H9 (cell line): ENCODE measurements around the gene ATP10B. TPM values are rescaled to one million over a fixed set of nuclear protein-coding genes. Genes with fewer than 3 reads are reported as not detected.

Source experiments
- DNase-seq: peaks from one replicate; pipeline ENCODE4 v3.0.0-alpha.2; 2017
- H2AFZ ChIP-seq: one replicate; pipeline ENCODE4 v1.6.1; 2013; ENCODE audit warnings: mild to moderate bottlenecking, low read length, control low read depth, moderate library complexity
- H2AK5ac ChIP-seq: 2 replicates; pipeline ENCODE4 v1.6.1; 2013; ENCODE audit warnings: low read length, control low read depth, mixed read lengths; ENCODE audit not compliant: insufficient read length
- H2BK120ac ChIP-seq: one replicate; pipeline ENCODE4 v1.6.1; 2013; ENCODE audit warnings: low read depth, mild to moderate bottlenecking, low read length, control low read depth, inconsistent platforms; ENCODE audit not compliant: poor library complexity, severe bottlenecking
- H2BK12ac ChIP-seq: 2 replicates; pipeline ENCODE4 v1.6.1; 2013; ENCODE audit warnings: low read length, control low read depth, mixed read lengths, low read depth; ENCODE audit not compliant: insufficient read length
- H2BK15ac ChIP-seq: 2 replicates; pipeline ENCODE4 v1.6.1; 2013; ENCODE audit warnings: low read depth, low read length, control low read depth
- H2BK20ac ChIP-seq: one replicate; pipeline ENCODE4 v1.6.1; 2013; ENCODE audit warnings: low read depth, mild to moderate bottlenecking, low read length, control low read depth, inconsistent platforms; ENCODE audit not compliant: poor library complexity, severe bottlenecking
- H2BK5ac ChIP-seq: 2 replicates; pipeline ENCODE4 v1.6.1; 2013; ENCODE audit warnings: low read length, control low read depth, mixed read lengths; ENCODE audit not compliant: insufficient read length
- H3K14ac ChIP-seq: 2 replicates; pipeline ENCODE4 v1.6.1; 2013; ENCODE audit warnings: low read length, control low read depth; ENCODE audit not compliant: insufficient read depth
- H3K18ac ChIP-seq: 2 replicates; pipeline ENCODE4 v1.6.1; 2013; ENCODE audit warnings: low read depth, mild to moderate bottlenecking, mixed read lengths, low read length, control low read depth; ENCODE audit not compliant: insufficient read length
- H3K23ac ChIP-seq: 2 replicates; pipeline ENCODE4 v1.6.1; 2013; ENCODE audit warnings: low read length, control low read depth, mixed read lengths, low read depth; ENCODE audit not compliant: insufficient read length
- H3K23me2 ChIP-seq: 2 replicates; pipeline ENCODE4 v1.6.1; 2013; ENCODE audit warnings: low read depth, mild to moderate bottlenecking, mixed read lengths, low read length, control low read depth; ENCODE audit not compliant: insufficient read length, poor library complexity, severe bottlenecking
- H3K27ac ChIP-seq: 2 replicates; pipeline ENCODE4 v1.5.1; 2013; ENCODE audit warnings: low read length, control low read depth, mixed read lengths, low read depth; ENCODE audit not compliant: insufficient read length
- H3K27me3 ChIP-seq: 2 replicates; pipeline ENCODE4 v1.6.1; 2013; ENCODE audit warnings: low read length, control low read depth, inconsistent platforms; ENCODE audit not compliant: insufficient read depth
- H3K4ac ChIP-seq: 2 replicates; pipeline ENCODE4 v1.6.1; 2013; ENCODE audit warnings: low read depth, mild to moderate bottlenecking, control low read depth, inconsistent platforms, low read length, moderate library complexity
- H3K4me1 ChIP-seq: 2 replicates; pipeline ENCODE4 v1.6.1; 2013; ENCODE audit warnings: low read length, control low read depth, inconsistent platforms; ENCODE audit not compliant: insufficient read depth
- H3K4me2 ChIP-seq: 2 replicates; pipeline ENCODE4 v1.6.1; 2013; ENCODE audit warnings: low read length, control low read depth, mixed read lengths; ENCODE audit not compliant: insufficient read length, insufficient read depth
- H3K56ac ChIP-seq: 2 replicates; pipeline ENCODE4 v1.6.1; 2013; ENCODE audit warnings: low read depth, mild to moderate bottlenecking, mixed read lengths, low read length, control low read depth; ENCODE audit not compliant: insufficient read length
- H3K79me1 ChIP-seq: 2 replicates; pipeline ENCODE4 v1.6.1; 2013; ENCODE audit warnings: low read depth, mild to moderate bottlenecking, moderate library complexity, low read length, control low read depth, inconsistent platforms; ENCODE audit not compliant: insufficient read depth, poor library complexity, severe bottlenecking
- H3K79me2 ChIP-seq: 2 replicates; pipeline ENCODE4 v1.6.1; 2013; ENCODE audit warnings: low read length, control low read depth, inconsistent platforms; ENCODE audit not compliant: insufficient read depth
- H3K9ac ChIP-seq: 2 replicates; pipeline ENCODE4 v1.6.1; 2013; ENCODE audit warnings: low read length, control low read depth, mixed read lengths; ENCODE audit not compliant: insufficient read length; ENCODE audit errors: extremely low read depth
- H3K9me3 ChIP-seq: one replicate; pipeline ENCODE4 v1.6.1; 2013; ENCODE audit warnings: low read depth, low read length, inconsistent platforms; ENCODE audit not compliant: control insufficient read depth
- H3T11ph ChIP-seq: one replicate; pipeline ENCODE4 v1.6.1; 2013; ENCODE audit warnings: mild to moderate bottlenecking, low read length, control low read depth, inconsistent platforms
- H4K20me1 ChIP-seq: one replicate; pipeline ENCODE4 v1.6.1; 2013; ENCODE audit not compliant: control insufficient read depth, insufficient read length, insufficient read depth
- H4K5ac ChIP-seq: 2 replicates; pipeline ENCODE4 v1.6.1; 2013; ENCODE audit warnings: low read depth, mild to moderate bottlenecking, mixed read lengths, low read length, control low read depth; ENCODE audit not compliant: insufficient read length
- H4K8ac ChIP-seq: replicated peaks from 2 replicates; pipeline ENCODE4 v1.6.1; 2013; ENCODE audit warnings: low read length, control low read depth, mixed read lengths, low read depth; ENCODE audit not compliant: insufficient read length
- H4K91ac ChIP-seq: 2 replicates; pipeline ENCODE4 v1.6.1; 2013; ENCODE audit warnings: low read depth, mild to moderate bottlenecking, moderate library complexity, mixed read lengths, low read length, control low read depth; ENCODE audit not compliant: insufficient read length
- H3K27ac Mint-ChIP-seq, 3 experiments: 2 replicates in 2 of 3; 3 replicates in 1 of 3; pipeline ENCODE4 v1.8.0; 2020 to 2021; ENCODE audit warnings: mixed read lengths in 3 of 3, mild to moderate bottlenecking in 1 of 3, moderate library complexity in 1 of 3
- H3K27me3 Mint-ChIP-seq: 2 replicates; pipeline ENCODE4 v1.8.0; 2021; ENCODE audit warnings: low read depth, mild to moderate bottlenecking, moderate library complexity, mixed read lengths
- H3K36me3 Mint-ChIP-seq, 3 experiments: 2 replicates in 2 of 3; 3 replicates in 1 of 3; pipeline ENCODE4 v1.8.0; 2020 to 2021; ENCODE audit warnings: low read depth in 3 of 3, mixed read lengths in 3 of 3; ENCODE audit not compliant: insufficient read depth in 1 of 3
- H3K4me1 Mint-ChIP-seq, 2 experiments: 2 replicates each; pipeline ENCODE4 v1.8.0; 2020; ENCODE audit warnings: mixed read lengths in 2 of 2
- H3K4me3 Mint-ChIP-seq, 2 experiments: 2 replicates in 1 of 2; 3 replicates in 1 of 2; pipeline ENCODE4 v1.8.0; 2020 to 2021; ENCODE audit warnings: mild to moderate bottlenecking in 2 of 2, mixed read lengths in 2 of 2, moderate library complexity in 1 of 2
- H3K9me3 Mint-ChIP-seq, 2 experiments: 2 replicates in 1 of 2; 3 replicates in 1 of 2; pipeline ENCODE4 v1.8.0; 2020; ENCODE audit warnings: mild to moderate bottlenecking in 2 of 2, mixed read lengths in 2 of 2, moderate library complexity in 1 of 2
- CTCF ChIP-seq: fragments of 200-600 bp; sonication (generic); conservative IDR thresholded peaks from 3 replicates; pipeline ENCODE4 v1.8.0; 2021; ENCODE audit warnings: antibody characterized with exemption, mild to moderate bottlenecking
- WGBS: extraction: QIAGEN DNeasy Blood & Tissue Kit; methylation state at CpG from one replicate; pipeline ENCODE4 v1.1.7; 2013; ENCODE audit warnings: missing lambda C conversion rate, low lambda C conversion rate, mixed read lengths; ENCODE audit not compliant: insufficient read length; ENCODE audit errors: extremely low coverage; 5-methylcytosine and 5-hydroxymethylcytosine counted together
- total RNA-seq: library from RNA; stranded (reverse); gene quantifications from 2 replicates; pipeline ENCODE4 v1.2.1, GENCODE V29; 2021

Gene ATP10B
- total RNA-seq, 1 experiment from 2014 or later, result 0.42 TPM

- no CpG with 5 or more reads among the region's 3 CpGs for WGBS
- no peak overlapping the region for H2BK12ac ChIP-seq
- no peak overlapping the region for H2AFZ ChIP-seq
Measured at GRCh38 chr5:160573318-160573717, 278.7 kb downstream of the ATP10B start.

More at GRCh38 chr5:160573318-160573717, 278.7 kb downstream of the ATP10B start:
- H3K27ac ChIP-seq, result no peak overlapping the region
- no peak overlapping the region for H3T11ph ChIP-seq
- H3K4ac ChIP-seq, result no peak overlapping the region
- no peak for DNase-seq
- no peak overlapping the region for H3K4me2 ChIP-seq
- H2BK5ac ChIP-seq, result no peak overlapping the region
- H3K56ac ChIP-seq, result no peak overlapping the region
- no peak overlapping the region for H4K91ac ChIP-seq
- no peaks in the 10 kb centered on the region for H4K20me1 ChIP-seq
- H3K79me1 ChIP-seq, result no peaks in the 10 kb centered on the region
- H3K23me2 ChIP-seq, result no peaks in the 10 kb centered on the region
- no peaks in the 10 kb centered on the region for H3K4me1 ChIP-seq
- no peak overlapping the region for H4K8ac ChIP-seq
- H3K79me2 ChIP-seq, result no peaks in the 10 kb centered on the region
- no peak overlapping the region for H2AK5ac ChIP-seq
- H3K18ac ChIP-seq, result no peak overlapping the region
- no peak overlapping the region for H4K5ac ChIP-seq
- H2BK20ac ChIP-seq, result no peak overlapping the region
- H2BK15ac ChIP-seq, result no peak overlapping the region
- Mint-ChIP-seq H3K4me1 (no peaks in the 10 kb centered on the region), H3K27me3 (peaks cover 2% of the 10 kb centered on the region), H3K9me3 (peaks cover 0 to 2% of the 10 kb centered on the region in 2 experiments; a peak in 1 of 5 replicates), H3K4me3 (no peak overlapping the region), H3K27ac (no peak overlapping the region), H3K36me3 (no peaks in the 10 kb centered on the region)
- no peak for TF ChIP-seq CTCF
- H3K14ac ChIP-seq, result no peak overlapping the region
- H2BK120ac ChIP-seq, result no peak overlapping the region
- H3K27me3 ChIP-seq, result no peaks in the 10 kb centered on the region
- no peak overlapping the region for H3K23ac ChIP-seq
- H3K9me3 ChIP-seq, result no peaks in the 10 kb centered on the region
- no peak overlapping the region for H3K9ac ChIP-seq
